Keratinocyte (primary cell): Measurements from ENCODE around the gene CEACAM19. TPM values are rescaled to one million over a fixed set of nuclear protein-coding genes. Genes with fewer than 3 reads are reported as not detected.
A peak's percentile ranks its signal among the peaks of the same experiment; 100 is the strongest.

Source experiments
- DNase-seq: peaks from one replicate; pipeline ENCODE4 v3.0.0-alpha.2; 2011; ENCODE audit warnings: low read depth, missing footprints, low spot score
- FAIRE-seq: peaks from 2 replicates; lab custom pipeline; 2011; peaks lifted over from hg19 to GRCh38; lab: Jason Lieb, UNC
- H2AFZ ChIP-seq: 2 replicates; pipeline ENCODE4 v1.6.0; 2012; ENCODE audit warnings: low read length, control low read depth, inconsistent platforms; ENCODE audit not compliant: control insufficient read depth
- H3K27ac ChIP-seq: 2 replicates; pipeline ENCODE4 v1.5.1; 2011; ENCODE audit warnings: low read length; ENCODE audit not compliant: control insufficient read depth, insufficient read depth
- H3K27me3 ChIP-seq: 3 replicates; pipeline ENCODE4 v1.6.0; 2011; ENCODE audit warnings: low read length; ENCODE audit not compliant: control insufficient read depth, insufficient read depth; ENCODE audit errors: extremely low read depth
- H3K36me3 ChIP-seq, 2 experiments: 2 replicates in 1 of 2; 3 replicates in 1 of 2; pipeline ENCODE4 v1.5.1; 2011; ENCODE audit warnings: low read length in 2 of 2, mild to moderate bottlenecking in 1 of 2; ENCODE audit not compliant: control insufficient read depth in 2 of 2, insufficient read depth in 2 of 2; ENCODE audit errors: extremely low read depth in 1 of 2
- H3K4me1 ChIP-seq: 3 replicates; pipeline ENCODE4 v1.5.1; 2011; ENCODE audit warnings: low read length; ENCODE audit not compliant: control insufficient read depth, insufficient read depth; ENCODE audit errors: extremely low read depth
- H3K4me2 ChIP-seq: 3 replicates; pipeline ENCODE4 v1.6.0; 2011; ENCODE audit warnings: low read depth, low read length; ENCODE audit not compliant: control insufficient read depth, insufficient read depth; ENCODE audit errors: extremely low read depth
- H3K4me3 ChIP-seq, 3 experiments: fragments of 200-600 bp in 1 of 3; sonication (generic) in 1 of 3; 2 replicates in 2 of 3; 3 replicates in 1 of 3; pipeline ENCODE4 v1.5.1; 2011 to 2016; ENCODE audit warnings: low read length in 3 of 3, mild to moderate bottlenecking in 3 of 3, control low read depth in 2 of 3, inconsistent platforms in 1 of 3, low read depth in 1 of 3, mixed read lengths in 1 of 3, mixed run types in 1 of 3, moderate library complexity in 1 of 3; ENCODE audit not compliant: control insufficient read depth in 2 of 3, insufficient read depth in 2 of 3; ENCODE audit errors: extremely low read depth in 1 of 3
- H3K79me2 ChIP-seq: 2 replicates; pipeline ENCODE4 v1.6.0; 2012; ENCODE audit warnings: low read length; ENCODE audit not compliant: control insufficient read depth, insufficient read depth
- H3K9ac ChIP-seq: 3 replicates; pipeline ENCODE4 v1.6.0; 2011; ENCODE audit warnings: low read length; ENCODE audit not compliant: control insufficient read depth, insufficient read depth; ENCODE audit errors: extremely low read depth
- H3K9me1 ChIP-seq: 3 replicates; pipeline ENCODE4 v1.6.0; 2011; ENCODE audit warnings: low read length; ENCODE audit not compliant: control insufficient read depth, insufficient read depth; ENCODE audit errors: extremely low read depth
- H3K9me3 ChIP-seq: 2 replicates; pipeline ENCODE4 v1.5.1; 2012; ENCODE audit warnings: low read depth, low read length; ENCODE audit not compliant: control insufficient read depth
- H4K20me1 ChIP-seq: 3 replicates; pipeline ENCODE4 v1.6.0; 2011; ENCODE audit warnings: low read length; ENCODE audit not compliant: control insufficient read depth, insufficient read depth; ENCODE audit errors: extremely low read depth
- CTCF ChIP-seq, 3 experiments: IDR thresholded peaks in 1 of 3; conservative IDR thresholded peaks in 1 of 3; optimal IDR thresholded peaks in 1 of 3; 2 replicates in 2 of 3; 3 replicates in 1 of 3; pipeline versions ENCODE3 to v1.5.1; 2011; ENCODE audit warnings: low read length in 3 of 3, mild to moderate bottlenecking in 3 of 3, moderate library complexity in 2 of 3, control low read depth in 1 of 3, inconsistent platforms in 1 of 3; ENCODE audit not compliant: insufficient read depth in 2 of 3; ENCODE audit errors: extremely low read depth in 1 of 3
- EZH2 ChIP-seq: IDR thresholded peaks from one replicate; pipeline ENCODE4 v1.6.1; 2012; ENCODE audit warnings: inconsistent platforms, mild to moderate bottlenecking, low read length, moderate library complexity
- dilution Hi-C: fragments of 300-500 bp; cut with MboI; formaldehyde crosslinking; loops from one replicate; pipeline ENCODE4 v1.7.0; 2020; ENCODE audit warnings: low sequenced_read_pairs; ENCODE audit not compliant: extremely low pct_ligation_motif_present
- polyA minus RNA-seq, 3 experiments: library from RNA; depleted of rRNA, polyadenylated mRNA; stranded (reverse); fragments of >200 nt; gene quantifications; 1 replicate in 1 of 3; 2 replicates in 1 of 3; 3 replicates in 1 of 3; pipeline ENCODE4 v1.2.3, GENCODE V29; 2011
- polyA plus RNA-seq, 5 experiments: library from polyadenylated mRNA; depleted of rRNA in 3 of 5; stranded (reverse) in 3 of 5; stranded (forward) in 1 of 5; unstranded in 1 of 5; fragments of >200 nt; gene quantifications; 1 replicate in 1 of 5; 2 replicates in 3 of 5; 3 replicates in 1 of 5; pipeline versions ENCODE4 v1.2.1 to v1.2.3, GENCODE V29; 2011 to 2012; ENCODE audit warnings: missing spikeins in 2 of 5, low read depth in 1 of 5, low replicate concordance in 1 of 5

Gene CEACAM19, protein sequence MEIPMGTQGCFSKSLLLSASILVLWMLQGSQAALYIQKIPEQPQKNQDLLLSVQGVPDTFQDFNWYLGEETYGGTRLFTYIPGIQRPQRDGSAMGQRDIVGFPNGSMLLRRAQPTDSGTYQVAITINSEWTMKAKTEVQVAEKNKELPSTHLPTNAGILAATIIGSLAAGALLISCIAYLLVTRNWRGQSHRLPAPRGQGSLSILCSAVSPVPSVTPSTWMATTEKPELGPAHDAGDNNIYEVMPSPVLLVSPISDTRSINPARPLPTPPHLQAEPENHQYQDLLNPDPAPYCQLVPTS
- polyA plus RNA-seq (2.4 to 7.1 TPM (median 3.7 TPM) in 3 replicates), polyA minus RNA-seq (1.6 to 7.3 TPM (median 4.8 TPM) in 3 replicates)
- 3.3 TPM for polyA plus RNA-seq (2011; ENCODE audit: low read depth)
- 1.5 and 1.9 TPM in 2 replicates for polyA plus RNA-seq (2011; cell fraction: cytosol; rRNA removed)
- polyA plus RNA-seq (2011; cell fraction: nucleus; rRNA removed) = 20.3 and 29.8 TPM in 2 replicates
- polyA plus RNA-seq (2012; ENCODE audit: low replicate concordance) = 4.0 and 11.3 TPM in 2 replicates
- polyA minus RNA-seq (2011; cell fraction: cytosol; rRNA and poly(A)+ RNA removed) = 0.96 TPM
- polyA minus RNA-seq (2011; cell fraction: nucleus; rRNA and poly(A)+ RNA removed) = 6.9 and 9.2 TPM in 2 replicates

- Histone ChIP-seq H4K20me1 (no peaks in the 10 kb centered on the region), H3K27ac (peak within 1 kb of the TSS; percentile 66), H3K9me3 (no peaks in the 10 kb centered on the region), H3K79me2 (no peaks in the 10 kb centered on the region), H2AFZ (no peak within 1 kb of the TSS), H3K36me3 (no peaks in the 10 kb centered on the region), H3K4me2 (peak within 1 kb of the TSS; percentile 35), H3K27me3 (no peaks in the 10 kb centered on the region), H3K9ac (peak within 1 kb of the TSS; percentile 22), H3K4me3 (no peak within 1 kb of the TSS), H3K4me1 (peaks cover 10% of the 10 kb centered on the region), H3K9me1 (peaks cover 2% of the 10 kb centered on the region)
- peak; percentile 87 for FAIRE-seq
- dilution Hi-C loops = no loop called here
- DNase-seq = no peak
- TF ChIP-seq EZH2 = no peak
- TF ChIP-seq CTCF (optimal IDR thresholded peaks at IDR 0.05 in 1 of 3, IDR thresholded peaks at IDR 0.05 in 1 of 3, conservative IDR thresholded peaks at IDR 0.05 in 1 of 3; ENCODE audit: extremely low read depth in 1 of 3, insufficient read depth in 2 of 3, low read length in 3 of 3) = no peak
Observed at GRCh38 chr19:44671400-44671799, at the start of gene CEACAM19. Gene CEACAM19, plus strand, starts transcription at chr19:44671482. Its CDS starts 450 bp downstream, at chr19:44671932.

GRCh38 chr19:44623080-44623479 lies 48.2 kb upstream of the CEACAM19 start:
- peaks cover 2% of the 10 kb centered on the region for H3K9me1 ChIP-seq
- no peak for DNase-seq
- H3K36me3 ChIP-seq = no peaks in the 10 kb centered on the region
- no peaks in the 10 kb centered on the region for H3K79me2 ChIP-seq
- peak; percentile 63 for FAIRE-seq
- no peak overlapping the region for H3K4me2 ChIP-seq
- dilution Hi-C loops = no loop called here
- no peaks in the 10 kb centered on the region for H3K9me3 ChIP-seq
- TF ChIP-seq EZH2 = no peak
- no peak for TF ChIP-seq CTCF (optimal IDR thresholded peaks at IDR 0.05 in 1 of 3, IDR thresholded peaks at IDR 0.05 in 1 of 3, conservative IDR thresholded peaks at IDR 0.05 in 1 of 3; ENCODE audit: extremely low read depth in 1 of 3, insufficient read depth in 2 of 3, low read length in 3 of 3)
- H3K4me1 ChIP-seq = peaks cover 25% of the 10 kb centered on the region
- H3K9ac ChIP-seq = no peak overlapping the region
- no peaks in the 10 kb centered on the region for H4K20me1 ChIP-seq
- no peak overlapping the region for H3K27ac ChIP-seq
- no peak overlapping the region for H2AFZ ChIP-seq
- no peaks in the 10 kb centered on the region for H3K27me3 ChIP-seq
- H3K4me3 ChIP-seq = no peak overlapping the region
